HL-60 (cell line): ENCODE results near the gene NFE2L3.

Experiments
- CTCF ChIP-seq: IDR thresholded peaks from one replicate; pipeline ENCODE4 v1.5.1; 2011; ENCODE audit warnings: low read length, control low read depth, inconsistent platforms; ENCODE audit not compliant: insufficient read depth
- GABPA ChIP-seq: IDR thresholded peaks from 2 replicates; pipeline ENCODE4 v1.6.1; 2012; ENCODE audit warnings: low read depth
- POLR2AphosphoS5 ChIP-seq: IDR thresholded peaks from 2 replicates; pipeline ENCODE4 v1.6.1; 2012; ENCODE audit warnings: low read depth
- REST ChIP-seq: IDR thresholded peaks from 2 replicates; pipeline ENCODE4 v1.6.1; 2012; ENCODE audit warnings: low read depth; ENCODE audit not compliant: insufficient replicate concordance
- SPI1 ChIP-seq: IDR thresholded peaks from 2 replicates; pipeline ENCODE4 v1.6.1; 2012; ENCODE audit warnings: low read depth, mild to moderate bottlenecking, borderline replicate concordance

GRCh38 chr7:26179422-26179821 is 27.4 kb downstream of the NFE2L3 start:
- TF ChIP-seq POLR2AphosphoS5 (no peak), CTCF (no peak), GABPA (no peak), REST (no peak), SPI1 (no peak)
